Psoas muscle (tissue), 8 donors: ENCODE results near the gene COLEC12. TPM values are rescaled to one million over a fixed set of nuclear protein-coding genes. Genes with fewer than 3 reads are reported as not detected.

ENCODE experiments used
- ATAC-seq, 4 donors: fragments of 200-7000 bp; cut with Tn5 transposase; one replicate each; pipeline ENCODE4 v1.9.1; 2020; ENCODE audit warnings: moderate library complexity in 3 of 4, mild to moderate bottlenecking in 2 of 4
- DNase-seq, 2 donors: peaks; one replicate each; pipeline ENCODE4 v3.0.0-alpha.2; 2020
- H3K27ac ChIP-seq: fragments of 200-600 bp; one replicate; pipeline ENCODE4 v1.8.0; 2022
- H3K27me3 ChIP-seq, 3 donors: fragments of 200-600 bp in 1 of 3; one replicate each; pipeline versions ENCODE4 v1.6.1 to v1.8.0; 2013 to 2022; ENCODE audit warnings: low read length in 2 of 3, mild to moderate bottlenecking in 2 of 3, moderate library complexity in 1 of 3; ENCODE audit not compliant: insufficient read depth in 3 of 3
- H3K36me3 ChIP-seq, 2 donors: fragments of 200-600 bp in 1 of 2; one replicate each; pipeline versions ENCODE4 v1.6.1 to v1.8.0; 2013 to 2022; ENCODE audit warnings: low read depth in 1 of 2, mild to moderate bottlenecking in 1 of 2, moderate library complexity in 1 of 2; ENCODE audit not compliant: insufficient read depth in 1 of 2
- H3K4me1 ChIP-seq: fragments of 200-600 bp; one replicate; pipeline ENCODE4 v1.8.0; 2022
- H3K4me3 ChIP-seq: fragments of 200-600 bp; one replicate; pipeline ENCODE4 v1.8.0; 2022; ENCODE audit warnings: mild to moderate bottlenecking
- H3K9me3 ChIP-seq: fragments of 200-600 bp; one replicate; pipeline ENCODE4 v1.8.0; 2022
- WGBS, 3 donors: extraction: QIAGEN DNeasy Blood & Tissue Kit; methylation state at CpG; one replicate each; pipeline versions ENCODE4 v1.1.6 to v1.1.7; 2013; 5-methylcytosine and 5-hydroxymethylcytosine counted together
- intact Hi-C, 2 donors: fragments of 100-400 bp; cut with DNase I; formaldehyde crosslinking; loops; one replicate each; pipeline versions ENCODE4 v1.11.0 to v1.14.2; 2022
- polyA plus RNA-seq, 3 donors: library from polyadenylated mRNA; stranded (reverse); fragments of 200-250 nt; gene quantifications; one replicate each; pipeline ENCODE4 v1.2.3, GENCODE V29; 2013
- total RNA-seq, 4 donors: library from RNA; stranded (reverse); fragmentation: NEBNext Ultra II Directional in 2 of 4; extraction: Animal tissue kit (Norgen Biotek cat#: 25700) in 2 of 4; gene quantifications; one replicate each; pipeline versions ENCODE4 v1.2.1 to v1.2.4, GENCODE V29; 2021 to 2023
- TF ChIP-seq, protein P1 (sequence below): fragments of 200-600 bp; IDR thresholded peaks from one replicate; pipeline ENCODE4 v1.8.0; 2022; ENCODE audit warnings: antibody characterized with exemption
- donor health status: healthy with polysubstance abuse.
- donor health status: DM: no; HTN: no; CAD: no; lungs with moderate emphysema.
- donor health status: Bipolar disorder and iron deficiency.
- donor health status: healthy.
- donor health status: DM: yes; HTN: yes; CAD: no.
- donor health status: DM: no; HTN: no; CAD: no.
- donor health status: DM: no; HTN: no; CAD: no.
- donor health status: DM: yes; HTN: yes; CAD: no.

COLEC12 gene
- total and polyA plus RNA-seq, 7 donors = 0.80 to 6.4 (median 3.4) TPM

DNA sequence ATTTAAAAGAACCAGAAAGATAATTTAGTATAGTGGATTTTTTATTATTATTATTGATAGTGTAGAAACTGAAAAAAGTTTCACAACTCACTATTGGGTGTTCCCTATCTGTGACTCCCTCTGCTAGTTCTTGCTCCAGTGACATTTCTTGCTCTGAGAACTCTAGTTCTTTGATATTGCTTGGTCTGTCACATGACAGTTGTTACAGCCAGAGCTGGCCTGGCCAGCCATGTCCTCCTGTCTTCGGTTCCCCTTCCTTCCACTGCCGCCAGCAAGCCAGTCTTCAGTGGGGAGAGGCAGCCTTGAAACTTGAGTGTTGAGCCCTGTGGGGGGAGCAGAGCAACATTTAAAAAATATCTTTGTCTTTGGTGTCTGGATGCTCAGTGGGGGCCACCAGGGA lies 225.0 kb downstream of the COLEC12 start:
- intact Hi-C loops = no loop called here
- Histone ChIP-seq H3K4me3 (no peak overlapping the region), H3K27me3 (no peaks in the 10 kb centered on the region), H3K36me3 (no peaks in the 10 kb centered on the region), H3K4me1 (no peaks in the 10 kb centered on the region), H3K27ac (no peak overlapping the region), H3K9me3 (peaks cover 6% of the 10 kb centered on the region)
- TF ChIP-seq, protein P1, sequence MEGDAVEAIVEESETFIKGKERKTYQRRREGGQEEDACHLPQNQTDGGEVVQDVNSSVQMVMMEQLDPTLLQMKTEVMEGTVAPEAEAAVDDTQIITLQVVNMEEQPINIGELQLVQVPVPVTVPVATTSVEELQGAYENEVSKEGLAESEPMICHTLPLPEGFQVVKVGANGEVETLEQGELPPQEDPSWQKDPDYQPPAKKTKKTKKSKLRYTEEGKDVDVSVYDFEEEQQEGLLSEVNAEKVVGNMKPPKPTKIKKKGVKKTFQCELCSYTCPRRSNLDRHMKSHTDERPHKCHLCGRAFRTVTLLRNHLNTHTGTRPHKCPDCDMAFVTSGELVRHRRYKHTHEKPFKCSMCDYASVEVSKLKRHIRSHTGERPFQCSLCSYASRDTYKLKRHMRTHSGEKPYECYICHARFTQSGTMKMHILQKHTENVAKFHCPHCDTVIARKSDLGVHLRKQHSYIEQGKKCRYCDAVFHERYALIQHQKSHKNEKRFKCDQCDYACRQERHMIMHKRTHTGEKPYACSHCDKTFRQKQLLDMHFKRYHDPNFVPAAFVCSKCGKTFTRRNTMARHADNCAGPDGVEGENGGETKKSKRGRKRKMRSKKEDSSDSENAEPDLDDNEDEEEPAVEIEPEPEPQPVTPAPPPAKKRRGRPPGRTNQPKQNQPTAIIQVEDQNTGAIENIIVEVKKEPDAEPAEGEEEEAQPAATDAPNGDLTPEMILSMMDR = no peak
- DNase-seq (no peak), ATAC-seq (no peak)
- 50 to 65% (median 54%) methylated on average over 2 of the region's 2 CpGs for WGBS, 3 donors

- peaks cover 6% of the 10 kb centered on the region for H3K9me3 ChIP-seq
- WGBS, 3 donors = 81 to 88% (median 85%) methylated on average over 8 of the region's 8 CpGs
- ATAC-seq (no peak), DNase-seq (no peak)
- no peak overlapping the region for H3K4me3 ChIP-seq
- H3K27ac ChIP-seq = no peak overlapping the region
- no peaks in the 10 kb centered on the region for H3K36me3 ChIP-seq
- intact Hi-C loops = no loop called here
- TF ChIP-seq, protein P1 = no peak
- H3K27me3 ChIP-seq = no peaks in the 10 kb centered on the region
- peaks cover 4% of the 10 kb centered on the region for H3K4me1 ChIP-seq
These were observed 226.2 kb downstream of the COLEC12 start for GRCh38 chr18:274313-274712.

GRCh38 chr18:273525-273924 lies 227.0 kb downstream of the COLEC12 start:
- ATAC-seq = no peak
- H3K36me3 ChIP-seq = no peaks in the 10 kb centered on the region
- H3K9me3 ChIP-seq = peaks cover 6% of the 10 kb centered on the region
- TF ChIP-seq, protein P1 = no peak
- H3K27ac ChIP-seq = no peak overlapping the region
- intact Hi-C loops = no loop called here
- 94 to 96% (median 96%) methylated on average over 3 of the region's 3 CpGs for WGBS, 3 donors
- H3K4me3 ChIP-seq = no peak overlapping the region
- H3K4me1 ChIP-seq = peaks cover 11% of the 10 kb centered on the region
- no peaks in the 10 kb centered on the region for H3K27me3 ChIP-seq
- DNase-seq = no peak

DNA sequence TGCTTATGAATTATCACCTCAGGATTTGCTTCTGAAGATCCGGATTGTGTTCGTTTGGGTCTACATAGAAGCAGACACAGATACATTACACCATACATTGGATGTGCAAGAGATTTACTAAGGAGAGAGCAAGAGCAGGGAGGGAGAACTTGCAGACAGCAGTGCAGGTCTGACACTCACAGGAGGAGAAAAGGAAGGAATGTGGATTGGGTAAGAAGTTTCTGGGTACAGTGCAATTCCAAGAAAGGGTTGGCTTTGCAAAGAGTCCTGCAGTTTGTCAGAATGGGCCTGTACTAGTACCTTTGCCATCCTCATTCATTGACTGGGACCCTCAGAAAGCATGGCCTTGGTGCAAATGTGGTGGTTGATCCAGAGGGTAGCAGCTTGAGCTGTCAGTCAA lies 227.9 kb downstream of the COLEC12 start:
- no peak for ATAC-seq
- 84 to 92% (median 92%) methylated on average over 2 of the region's 2 CpGs for WGBS, 3 donors
- no peaks in the 10 kb centered on the region for H3K27me3 ChIP-seq
- no peaks in the 10 kb centered on the region for H3K36me3 ChIP-seq
- peaks cover 11% of the 10 kb centered on the region for H3K4me1 ChIP-seq
- H3K4me3 ChIP-seq = no peak overlapping the region
- H3K27ac ChIP-seq = no peak overlapping the region
- intact Hi-C loops = no loop called here
- TF ChIP-seq, protein P1 = no peak
- H3K9me3 ChIP-seq = no peaks in the 10 kb centered on the region
- no peak for DNase-seq

GRCh38 chr18:269480-270095 lies 230.9 kb downstream of the COLEC12 start:
- WGBS, 3 donors = 84 to 89% (median 88%) methylated on average over 6 of the region's 6 CpGs
- DNase-seq (no peak), ATAC-seq (no peak)
- Histone ChIP-seq H3K4me1 (peaks cover 22% of the 10 kb centered on the region), H3K27ac (no peak overlapping the region), H3K4me3 (peak overlapping the region; percentile 76), H3K36me3 (peaks cover 0 to 11% of the 10 kb centered on the region in 2 donors), H3K27me3 (no peaks in the 10 kb centered on the region), H3K9me3 (no peaks in the 10 kb centered on the region)
- intact Hi-C loops = loop anchor here in 1 of 2 donors (5.0 kb wide), 1 partner anchor 107 kb away; no protein-coding TSS in a partner anchor
- TF ChIP-seq, protein P1 = no peak
